HG02678 (cell line): Measurements from ENCODE around the gene OSBPL6.

Experiments used
- ATAC-seq: cut with Tn5 transposase; IDR thresholded peaks from one replicate; pipeline ENCODE4 v1.9.1; 2021; ENCODE audit warnings: mild to moderate bottlenecking, moderate library complexity; ENCODE audit not compliant: unreplicated experiment

The OSBPL6 gene

GRCh38 chr2:178237488-178238153 is 43.3 kb downstream of the OSBPL6 start:
- ATAC-seq, result no peak

GRCh38 chr2:178238154-178238521 is 43.8 kb downstream of the OSBPL6 start:
- ATAC-seq, result no peak

GRCh38 chr2:178238750-178239149 is 44.4 kb downstream of the OSBPL6 start:
- no peak for ATAC-seq

- ATAC-seq, result no peak
These were observed 47.7 kb downstream of the OSBPL6 start for GRCh38 chr2:178241844-178242551.

GRCh38 chr2:178242552-178242883 is 48.2 kb downstream of the OSBPL6 start:
- no peak for ATAC-seq

- no peak for ATAC-seq
These were observed 49.6 kb downstream of the OSBPL6 start for GRCh38 chr2:178243961-178244360.

GRCh38 chr2:178244777-178245176 is 50.5 kb downstream of the OSBPL6 start:
- ATAC-seq, result no peak

- no peak for ATAC-seq
These were observed 52.4 kb downstream of the OSBPL6 start for GRCh38 chr2:178246696-178247095.

- ATAC-seq, result no peak
These were observed 52.9 kb downstream of the OSBPL6 start for GRCh38 chr2:178247250-178247649.

- no peak for ATAC-seq
These were observed 56.1 kb downstream of the OSBPL6 start for GRCh38 chr2:178250429-178250828.

GRCh38 chr2:178251151-178251955 is 57.0 kb downstream of the OSBPL6 start:
- no peak for ATAC-seq

- ATAC-seq, result no peak
These were observed 62.2 kb downstream of the OSBPL6 start for GRCh38 chr2:178256382-178257042.

GRCh38 chr2:178257127-178257526 is 62.8 kb downstream of the OSBPL6 start:
- no peak for ATAC-seq

- ATAC-seq, result no peak
These were observed 64.6 kb downstream of the OSBPL6 start for GRCh38 chr2:178258916-178259315.

GRCh38 chr2:178263159-178263860 is 69.0 kb downstream of the OSBPL6 start:
- ATAC-seq, result no peak

GRCh38 chr2:178264211-178264610 is 69.9 kb downstream of the OSBPL6 start:
- no peak for ATAC-seq

GRCh38 chr2:178265851-178266250 is 71.5 kb downstream of the OSBPL6 start:
- ATAC-seq, result no peak

GRCh38 chr2:178266445-178266844 is 72.1 kb downstream of the OSBPL6 start:
- ATAC-seq, result no peak

GRCh38 chr2:178267660-178268059 is 73.3 kb downstream of the OSBPL6 start:
- no peak for ATAC-seq

GRCh38 chr2:178268435-178268834 is 74.1 kb downstream of the OSBPL6 start:
- no peak for ATAC-seq
